A204.1 (cell line): ENCODE measurements around the gene ERI2.
"Not testable (repeated sequence)": the region's sequence is repeated elsewhere in the genome, so short reads cannot be mapped to it uniquely, and the experiment has no call there.

Experiments used
- FAIRE-seq: peaks from 2 replicates; lab custom pipeline; 2012; peaks lifted over from hg19 to GRCh38; lab: Jason Lieb, UNC

The ERI2 gene

DNA sequence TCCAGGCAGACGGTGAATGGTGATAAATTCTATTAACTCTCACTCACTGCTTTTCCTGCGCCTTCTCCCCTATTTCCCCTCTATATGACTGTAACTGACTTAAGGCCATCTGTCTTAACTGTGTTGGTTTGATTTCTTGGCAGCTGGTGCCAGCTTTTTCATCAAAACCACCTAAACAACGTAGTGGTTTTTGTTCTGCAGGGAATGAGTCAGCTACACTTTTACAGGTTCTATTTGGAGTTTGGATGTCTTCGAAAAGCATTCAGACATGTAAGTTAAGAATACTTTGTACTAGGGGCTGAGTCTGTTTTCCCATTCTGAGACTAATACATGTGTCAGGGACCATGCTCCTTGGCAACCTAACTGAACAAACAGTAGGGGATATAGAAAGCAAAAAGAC is 8.5 kb upstream of the ERI2 start:
- no peak for FAIRE-seq

DNA sequence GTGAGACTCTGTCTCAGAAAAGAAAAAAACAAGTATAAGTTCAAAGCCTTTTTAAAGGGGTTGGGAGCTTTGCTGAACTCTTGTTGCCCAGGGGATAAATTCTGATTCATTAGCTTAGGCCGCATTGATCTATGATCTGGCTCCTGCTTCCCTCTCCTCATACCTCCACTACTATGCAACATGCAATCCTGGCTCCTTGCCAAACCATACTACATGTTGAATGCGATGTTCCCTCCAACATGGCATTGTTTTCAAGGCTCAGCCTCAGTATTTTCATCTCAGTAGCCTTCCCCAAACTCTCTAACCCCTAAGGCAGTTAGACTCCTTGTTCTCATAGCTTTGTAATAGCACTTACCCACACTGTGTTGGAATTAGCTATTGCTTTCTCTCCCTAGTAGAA is 6.2 kb upstream of the ERI2 start:
- FAIRE-seq = no peak

DNA sequence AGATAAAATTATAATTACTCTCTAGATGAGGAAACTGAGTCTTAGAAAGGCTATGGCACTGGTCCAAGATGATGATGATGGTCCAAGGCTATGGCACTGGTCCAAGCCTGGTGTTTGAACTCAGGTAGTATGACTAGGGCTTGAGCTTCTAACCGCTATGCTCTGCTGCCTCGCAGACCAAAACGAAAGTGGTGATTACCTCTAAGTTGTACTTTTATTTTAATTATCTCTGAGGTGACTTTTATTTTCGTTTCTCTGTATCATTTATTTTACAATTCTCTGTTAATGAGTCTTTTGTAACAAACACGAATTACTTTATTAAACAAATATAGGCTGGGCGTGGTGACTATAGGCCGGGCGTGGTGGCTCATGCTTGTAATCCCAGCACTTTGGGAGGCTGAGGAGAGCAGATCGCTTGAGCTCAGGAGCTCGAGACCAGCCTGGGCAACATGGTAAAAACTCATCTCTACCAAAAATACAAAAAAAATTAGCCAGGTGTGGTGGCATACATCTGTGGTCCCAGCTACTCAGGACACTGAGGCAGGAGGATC is 5.7 kb upstream of the ERI2 start:
- no peak for FAIRE-seq

DNA sequence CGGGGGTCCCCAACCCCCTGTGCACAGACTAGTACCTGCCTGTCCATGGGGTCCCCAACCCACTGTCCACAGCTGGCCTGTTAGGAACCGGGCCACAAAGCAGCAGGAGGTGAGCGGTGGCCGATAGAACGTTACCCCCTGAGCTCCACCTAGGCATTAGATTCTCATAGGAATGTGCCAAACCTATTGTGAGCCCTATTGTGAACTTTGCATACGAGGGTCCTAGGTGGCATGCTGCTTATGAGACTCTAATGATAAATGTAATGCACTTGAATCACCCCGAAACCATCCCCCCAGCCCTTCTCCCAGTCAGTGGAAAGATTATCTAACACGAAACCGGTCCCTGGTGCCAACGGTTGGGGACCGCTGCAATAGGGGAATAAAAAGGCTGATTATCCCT is 1.6 kb upstream of the ERI2 start:
- FAIRE-seq = no peak

DNA sequence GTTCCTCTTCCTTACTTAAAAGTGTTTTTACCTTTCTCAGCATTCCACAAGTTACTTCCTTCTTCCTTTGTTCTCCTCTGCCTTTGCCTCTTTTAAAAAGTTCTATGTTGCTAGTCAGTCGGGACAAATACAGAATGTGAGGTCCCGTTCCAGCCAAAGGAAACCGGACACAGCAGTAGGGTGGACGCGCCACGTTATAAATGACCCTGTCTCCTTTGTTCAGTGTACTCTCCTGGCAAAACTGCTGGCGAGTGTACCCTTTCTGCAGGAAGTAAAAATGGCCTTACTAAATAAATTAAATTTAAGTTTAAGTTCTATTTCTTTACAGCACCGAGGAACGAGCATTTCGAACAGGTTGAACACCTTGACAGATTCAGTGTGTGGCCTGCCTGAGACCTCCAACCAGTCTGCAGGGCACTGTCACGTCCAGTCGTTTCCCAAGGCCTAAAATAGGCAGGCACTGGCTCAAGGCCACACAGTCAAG is 546 bp downstream of the ERI2 start:
- FAIRE-seq = not testable (repeated sequence)

DNA sequence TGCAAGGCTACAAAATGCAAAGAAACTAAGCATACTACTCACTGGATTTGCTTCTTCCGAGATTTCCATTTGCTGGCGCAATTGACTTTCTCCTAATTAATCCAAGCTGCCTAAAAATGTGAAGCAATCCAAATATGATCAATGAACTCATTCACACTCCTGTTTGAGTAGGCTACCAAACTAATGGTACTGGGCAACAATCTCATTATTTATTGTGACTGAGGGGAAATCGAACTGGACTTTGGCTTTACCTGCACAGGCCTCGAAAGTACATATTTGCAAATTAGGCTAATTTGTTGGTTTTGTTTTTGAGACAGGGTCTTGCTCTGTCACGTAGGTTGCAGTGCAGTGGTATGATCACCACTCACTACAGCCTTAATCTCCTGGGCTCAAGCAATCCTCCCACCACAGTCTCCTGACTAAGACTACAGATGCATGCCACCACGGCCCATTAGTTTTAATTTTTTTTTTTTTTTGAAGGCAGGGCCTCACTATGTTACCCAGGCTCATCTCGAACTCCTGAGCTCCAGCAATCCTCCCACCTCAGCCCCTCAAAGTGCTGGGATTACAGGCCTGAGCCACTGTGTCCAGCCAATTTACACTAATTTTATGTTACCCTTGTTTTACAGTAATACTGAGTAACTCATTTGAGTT is 2.6 kb downstream of the ERI2 start:
- FAIRE-seq = no peak

DNA sequence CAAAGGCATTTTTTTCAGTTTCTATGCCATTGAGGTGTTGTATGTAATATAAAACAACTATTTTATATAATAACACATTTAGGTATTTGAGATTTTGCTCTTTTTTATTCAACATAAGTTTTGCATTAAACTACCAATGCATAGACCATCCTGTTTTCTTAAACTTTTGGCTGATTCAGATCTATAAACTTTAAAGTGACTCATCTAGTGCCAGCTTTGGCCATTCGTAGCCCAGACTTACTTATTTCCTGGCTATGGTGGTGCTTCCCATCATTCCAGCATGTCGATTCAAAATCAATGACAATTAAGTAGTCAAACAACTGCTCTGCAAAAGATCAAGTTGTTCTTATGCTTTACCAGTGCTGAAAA is 3.1 kb downstream of the ERI2 start:
- no peak for FAIRE-seq

DNA sequence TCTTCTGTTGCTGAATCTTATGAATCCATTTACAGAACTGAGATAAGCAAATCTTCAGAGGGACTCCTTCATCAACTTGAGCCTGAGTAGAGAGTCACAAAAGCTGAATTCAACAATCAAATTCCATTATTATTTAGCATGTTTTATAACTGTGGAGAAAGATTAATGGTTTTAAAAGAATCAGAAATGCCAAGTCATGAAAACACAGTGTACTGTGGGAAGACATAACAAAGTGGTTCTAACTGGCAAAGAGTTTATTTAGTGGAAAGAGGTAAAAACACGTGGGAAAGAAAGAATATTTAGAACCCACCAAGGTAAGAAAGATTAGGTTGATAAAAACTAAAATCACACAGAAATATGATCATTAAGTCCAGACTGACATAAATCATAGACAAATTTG is 5.0 kb downstream of the ERI2 start:
- no peak for FAIRE-seq

DNA sequence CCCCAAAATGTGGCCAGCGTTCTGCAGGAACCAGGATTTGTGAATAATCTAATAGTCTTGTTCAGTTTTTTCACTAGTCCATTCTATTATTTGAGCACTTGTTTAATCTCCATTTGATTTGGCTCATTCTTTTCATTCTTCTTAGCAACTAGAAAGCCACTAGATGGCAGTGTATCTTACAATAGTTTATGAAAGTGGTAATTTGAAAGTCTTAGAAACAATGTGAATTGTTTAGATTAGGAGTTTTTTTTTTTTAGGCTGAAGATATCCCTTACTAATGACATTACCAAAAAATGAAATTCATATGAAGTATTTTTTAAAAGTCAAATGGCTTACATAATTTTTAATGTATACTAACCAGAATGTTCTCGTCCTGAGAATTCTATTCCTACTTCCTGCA is 6.7 kb downstream of the ERI2 start:
- peak; percentile 98 for FAIRE-seq

DNA sequence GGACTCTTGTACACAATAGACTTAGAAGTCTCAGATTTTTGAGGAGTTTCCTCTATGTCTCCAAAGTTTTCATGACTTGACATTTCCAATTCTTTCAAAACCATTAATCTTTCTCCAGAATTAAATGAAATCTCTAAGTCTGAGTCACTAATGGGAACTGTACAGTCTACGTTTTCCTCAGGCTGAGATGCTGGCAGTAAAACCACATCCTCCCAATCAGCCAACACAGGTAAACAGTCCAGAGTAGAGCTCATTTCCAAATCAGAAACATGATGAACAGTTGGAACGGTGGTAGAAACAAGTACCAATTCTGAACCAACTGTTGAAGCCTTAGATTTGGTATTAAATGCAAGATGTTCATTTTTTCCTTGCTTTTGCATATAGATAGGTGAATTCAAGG is 7.9 kb downstream of the ERI2 start:
- no peak for FAIRE-seq

DNA sequence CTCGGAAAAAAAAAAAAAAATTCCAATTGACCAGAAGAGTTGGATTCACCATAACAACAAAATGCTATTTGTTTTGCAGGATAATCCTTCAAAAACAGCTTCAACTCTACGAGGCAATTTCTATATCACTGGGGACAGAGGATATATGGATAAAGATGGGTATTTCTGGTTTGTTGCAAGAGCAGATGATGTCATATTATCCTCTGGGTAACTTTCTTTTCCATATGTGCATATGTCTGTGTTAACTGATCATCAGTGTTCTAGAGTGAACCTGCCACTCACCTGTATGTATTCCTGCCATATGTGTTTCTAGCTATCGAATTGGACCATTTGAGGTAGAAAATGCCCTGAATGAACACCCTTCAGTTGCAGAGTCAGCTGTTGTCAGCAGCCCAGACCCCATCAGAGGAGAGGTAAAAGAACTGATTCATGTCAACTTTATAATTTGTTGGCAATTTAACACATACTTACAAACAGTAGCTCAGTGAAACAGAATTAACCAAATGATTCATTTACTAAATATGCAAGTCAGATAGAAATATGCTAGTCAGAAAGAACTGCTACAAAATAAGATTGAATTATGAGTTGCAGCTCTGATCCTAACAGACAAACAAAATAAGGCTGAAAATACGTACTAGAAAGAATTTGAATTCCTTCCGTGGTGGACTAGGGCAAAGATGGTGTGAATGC is 14.2 kb downstream of the ERI2 start:
- FAIRE-seq = no peak

DNA sequence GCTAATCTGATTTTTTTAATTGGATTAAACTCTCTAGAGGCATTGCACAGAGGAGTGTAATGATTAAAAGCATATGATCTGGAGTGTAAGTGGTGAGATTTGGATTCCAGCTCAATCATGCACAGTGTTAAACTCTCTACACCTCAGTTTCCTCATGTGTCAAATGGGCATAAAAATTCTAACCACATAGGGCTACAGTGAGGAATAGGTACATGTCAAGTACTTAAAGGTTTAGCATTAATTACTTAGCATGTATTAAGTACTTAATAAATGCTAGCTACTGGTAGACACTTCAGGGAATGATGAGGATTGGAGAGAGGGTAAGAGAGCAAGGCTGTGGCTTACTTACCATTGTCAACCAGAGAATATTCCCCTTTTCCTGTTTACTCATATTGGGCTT is 17.1 kb downstream of the ERI2 start:
- FAIRE-seq = no peak

DNA sequence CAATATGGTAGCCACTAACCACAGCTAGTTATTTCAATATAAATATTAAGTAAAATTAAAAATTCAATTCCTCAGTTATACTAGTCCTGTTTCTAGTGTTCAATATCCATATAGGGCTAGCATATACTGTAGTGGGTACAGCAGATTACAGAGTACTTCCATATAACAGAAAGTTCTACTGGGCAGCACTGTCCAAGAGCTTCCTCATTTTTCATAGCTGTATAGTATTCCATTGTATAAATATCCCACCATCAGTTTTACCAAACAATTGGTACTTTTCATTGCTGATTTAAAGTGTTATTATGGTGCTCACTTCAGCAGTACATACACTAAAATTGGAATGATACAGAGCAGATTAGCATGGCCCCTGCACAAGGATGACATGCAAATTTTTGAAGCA is 22.1 kb downstream of the ERI2 start:
- FAIRE-seq = no peak

DNA sequence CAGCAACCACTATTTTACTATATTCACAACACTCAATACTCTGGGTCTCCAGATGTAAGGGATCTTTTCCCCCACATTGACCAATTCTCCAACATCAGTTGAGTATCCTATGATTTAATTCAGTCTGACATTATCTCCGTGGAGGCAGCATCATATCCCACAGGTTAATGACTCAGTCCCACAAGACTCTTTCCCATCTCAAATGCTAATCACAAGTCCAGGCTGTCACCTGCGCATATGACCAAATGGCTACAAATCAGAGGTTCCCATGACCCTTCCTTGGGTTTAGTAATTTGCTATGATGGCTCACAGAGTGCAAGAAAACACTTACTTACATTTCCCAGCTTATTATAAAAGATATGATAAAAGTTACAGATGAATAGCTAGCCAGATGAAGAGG is 23.8 kb downstream of the ERI2 start:
- FAIRE-seq = no peak

DNA sequence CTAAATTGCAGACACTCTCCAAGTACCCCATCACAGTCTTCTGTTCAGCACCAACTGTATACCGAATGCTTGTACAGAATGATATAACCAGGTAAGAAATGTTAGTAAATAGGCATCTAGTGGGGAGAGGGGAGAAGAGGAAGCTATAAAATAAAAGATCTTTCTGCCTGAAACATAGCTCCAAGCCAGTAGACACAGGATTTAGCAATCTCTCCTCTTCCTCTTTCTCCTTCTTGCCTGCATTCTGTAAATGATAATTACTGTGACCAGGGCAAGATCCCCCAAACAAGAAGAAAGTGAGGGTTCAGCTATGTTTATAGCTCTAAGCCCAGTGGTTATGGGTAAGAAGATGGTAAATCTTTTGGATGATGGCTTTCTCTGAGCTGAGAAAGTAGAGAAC is 24.6 kb downstream of the ERI2 start:
- no peak for FAIRE-seq

DNA sequence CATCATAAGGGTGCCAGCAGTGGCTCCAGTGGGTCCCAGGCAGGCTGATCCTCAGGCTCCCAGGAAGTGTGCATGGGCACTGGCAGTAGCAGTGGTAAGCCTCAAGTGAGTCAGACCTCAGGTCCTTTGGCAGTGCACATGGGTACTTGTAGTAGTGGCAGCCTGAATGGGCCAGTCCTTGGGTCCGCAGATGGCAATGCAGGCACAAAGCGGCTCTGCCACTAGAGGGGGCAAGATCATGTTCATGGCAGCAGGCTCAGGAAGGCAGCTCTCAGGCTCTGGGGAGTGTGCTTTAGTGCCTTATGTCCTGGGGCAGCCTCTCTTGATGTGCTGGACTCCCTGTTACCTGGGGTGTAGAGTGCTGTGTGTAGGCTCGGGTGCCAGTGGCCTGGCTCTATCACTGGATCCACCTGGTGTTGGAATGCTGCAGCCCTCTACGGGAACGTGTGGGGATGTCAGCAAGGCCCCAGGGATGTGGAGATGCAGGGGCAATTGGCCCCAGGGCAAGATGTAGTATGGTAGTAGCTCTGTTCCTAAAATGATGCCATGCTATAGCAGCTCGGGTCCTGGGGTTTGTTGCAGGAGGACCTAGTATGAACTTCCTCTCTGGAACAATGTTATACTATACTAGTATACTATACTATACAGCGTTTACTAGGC is 31.4 kb downstream of the ERI2 start:
- FAIRE-seq = no peak

DNA sequence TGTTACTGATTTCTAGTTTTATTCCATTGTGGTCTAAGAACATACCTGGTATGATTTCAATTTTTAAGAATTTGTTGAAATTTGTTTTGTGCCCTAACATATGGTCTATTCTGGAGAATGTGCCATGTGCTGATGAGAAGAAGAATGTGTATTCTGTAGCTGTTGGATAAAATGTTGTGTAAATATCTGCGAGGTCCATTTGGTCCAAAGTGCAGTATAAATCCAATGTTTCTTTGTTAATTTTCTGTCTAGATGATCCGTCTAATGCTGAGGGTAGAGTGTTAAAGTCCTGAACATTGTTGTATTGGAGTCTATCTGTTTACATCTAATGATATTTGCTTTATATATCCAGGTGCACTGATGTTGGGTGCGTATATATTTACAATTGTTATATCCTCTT is 32.6 kb downstream of the ERI2 start:
- FAIRE-seq = no peak

DNA sequence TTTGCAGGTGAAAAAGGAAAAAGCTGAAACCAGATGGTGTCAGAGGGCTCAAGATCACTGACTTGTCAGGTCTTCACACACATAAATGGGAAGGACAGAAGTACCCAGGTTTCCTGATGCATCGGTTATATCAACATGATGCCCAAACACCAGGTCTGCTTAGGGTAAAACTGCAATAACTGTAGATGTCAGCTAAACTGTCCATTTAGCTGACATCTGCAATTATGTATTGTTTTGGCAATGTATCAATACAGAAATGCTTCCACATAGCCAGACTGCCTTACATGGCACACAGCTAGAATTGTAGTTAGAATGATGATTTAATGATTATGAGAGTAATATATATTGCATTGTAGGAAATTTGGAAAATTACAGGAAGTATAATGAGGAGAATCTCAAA is 37.5 kb downstream of the ERI2 start:
- no peak for FAIRE-seq

DNA sequence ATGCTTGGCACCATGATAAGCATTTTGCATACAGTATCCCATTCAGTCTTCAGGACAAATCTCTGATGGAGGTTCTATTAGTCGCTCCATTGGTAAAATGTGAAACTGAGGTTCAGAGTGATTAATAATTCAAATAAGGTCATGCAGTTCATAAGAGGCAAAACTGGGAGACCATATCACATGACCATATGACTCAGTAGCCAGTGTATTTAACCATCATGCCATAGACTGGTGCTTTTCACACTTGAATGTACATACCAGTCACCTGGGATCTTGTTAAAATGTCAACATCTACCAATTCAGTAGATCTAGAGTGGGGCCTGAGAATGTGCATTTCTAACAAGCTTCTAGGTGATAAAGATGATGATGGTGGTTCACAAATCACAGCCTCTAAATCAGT is 38.2 kb downstream of the ERI2 start:
- no peak for FAIRE-seq

DNA sequence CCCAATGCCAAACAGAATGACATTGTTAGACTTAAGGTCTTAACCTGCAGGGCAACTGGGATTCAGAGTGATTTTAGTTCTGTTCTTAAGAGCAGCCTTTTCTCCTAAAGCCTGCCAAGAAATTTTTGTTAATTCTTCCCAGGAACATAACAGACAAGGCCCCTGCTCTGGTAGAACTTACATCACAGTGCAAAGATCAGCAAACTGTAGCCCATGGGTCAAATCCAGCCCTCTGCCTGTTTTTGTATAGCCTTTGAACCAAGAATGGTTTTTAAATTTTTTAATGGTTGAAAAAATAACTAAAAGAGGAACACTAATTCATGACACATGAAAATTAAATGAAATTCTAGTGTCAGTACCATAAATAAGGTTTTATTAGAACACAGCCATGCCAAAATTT is 38.7 kb downstream of the ERI2 start:
- FAIRE-seq = no peak

DNA sequence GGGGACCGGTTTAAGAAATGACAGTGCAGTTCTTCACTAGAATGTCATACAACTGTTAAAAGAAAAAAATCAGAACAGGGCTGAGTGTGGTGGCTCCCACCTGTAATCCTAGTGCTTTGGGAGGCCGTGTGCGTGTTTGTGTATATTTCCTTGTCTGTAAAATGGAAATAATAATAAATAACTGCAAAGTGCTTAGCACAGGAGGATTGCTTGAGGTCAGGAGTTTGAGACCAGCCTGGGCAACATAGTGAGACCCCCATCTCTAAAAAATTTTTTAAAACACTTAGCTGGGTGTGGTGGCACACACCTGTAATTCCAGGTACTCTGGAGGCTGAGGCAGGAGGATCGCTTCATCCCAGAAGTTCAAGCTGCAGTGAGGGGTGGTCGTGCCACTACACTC is 40.0 kb downstream of the ERI2 start:
- FAIRE-seq = no peak

DNA sequence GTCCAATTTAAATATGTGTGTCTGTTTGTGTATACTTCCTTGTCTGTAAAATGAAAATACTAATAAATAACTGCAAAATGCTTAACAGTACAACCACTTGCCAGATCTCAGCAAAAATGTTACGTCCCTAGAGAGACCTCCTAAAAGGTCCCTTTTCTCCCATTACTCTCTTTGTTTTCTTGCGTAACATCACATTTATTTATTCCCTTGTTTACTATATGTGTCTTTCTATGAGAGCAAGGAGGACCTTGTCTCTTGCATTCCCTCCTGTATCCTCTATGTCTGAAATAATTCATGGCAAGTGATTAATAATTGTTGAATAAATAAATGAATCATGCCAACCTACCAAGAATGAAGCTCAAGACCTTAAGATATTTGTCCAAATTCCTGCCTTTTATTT is 40.5 kb downstream of the ERI2 start:
- FAIRE-seq = no peak

DNA sequence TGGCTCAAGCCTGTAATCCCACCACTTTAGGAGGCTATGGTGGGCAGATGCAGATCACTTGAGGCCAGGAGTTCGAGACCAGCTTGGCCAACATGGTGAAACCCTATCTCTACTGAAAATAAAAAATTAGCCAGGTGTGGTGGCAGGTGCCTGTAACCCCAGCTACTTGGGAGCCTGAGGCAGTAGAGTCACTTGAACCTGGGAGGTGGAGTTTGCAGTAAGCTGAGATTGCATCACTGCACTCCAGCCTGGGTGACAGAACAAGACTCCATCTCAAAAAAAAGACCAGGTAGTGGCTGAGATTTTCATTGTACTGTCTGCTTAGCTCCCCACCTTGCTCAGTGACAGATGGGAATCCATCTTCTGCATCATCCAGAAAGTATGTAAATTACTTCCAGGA is 41.8 kb downstream of the ERI2 start:
- not testable (repeated sequence) for FAIRE-seq
